H9 (cell line): ENCODE measurements around the gene KBTBD3. TPM values are rescaled to one million over a fixed set of nuclear protein-coding genes. Genes with fewer than 3 reads are reported as not detected.

Source experiments
- DNase-seq: peaks from one replicate; pipeline ENCODE4 v3.0.0-alpha.2; 2017
- H2AFZ ChIP-seq: one replicate; pipeline ENCODE4 v1.6.1; 2013; ENCODE audit warnings: mild to moderate bottlenecking, low read length, control low read depth, moderate library complexity
- H2AK5ac ChIP-seq: 2 replicates; pipeline ENCODE4 v1.6.1; 2013; ENCODE audit warnings: low read length, control low read depth, mixed read lengths; ENCODE audit not compliant: insufficient read length
- H2BK120ac ChIP-seq: one replicate; pipeline ENCODE4 v1.6.1; 2013; ENCODE audit warnings: low read depth, mild to moderate bottlenecking, low read length, control low read depth, inconsistent platforms; ENCODE audit not compliant: poor library complexity, severe bottlenecking
- H2BK12ac ChIP-seq: 2 replicates; pipeline ENCODE4 v1.6.1; 2013; ENCODE audit warnings: low read length, control low read depth, mixed read lengths, low read depth; ENCODE audit not compliant: insufficient read length
- H2BK15ac ChIP-seq: 2 replicates; pipeline ENCODE4 v1.6.1; 2013; ENCODE audit warnings: low read depth, low read length, control low read depth
- H2BK20ac ChIP-seq: one replicate; pipeline ENCODE4 v1.6.1; 2013; ENCODE audit warnings: low read depth, mild to moderate bottlenecking, low read length, control low read depth, inconsistent platforms; ENCODE audit not compliant: poor library complexity, severe bottlenecking
- H2BK5ac ChIP-seq: 2 replicates; pipeline ENCODE4 v1.6.1; 2013; ENCODE audit warnings: low read length, control low read depth, mixed read lengths; ENCODE audit not compliant: insufficient read length
- H3K14ac ChIP-seq: 2 replicates; pipeline ENCODE4 v1.6.1; 2013; ENCODE audit warnings: low read length, control low read depth; ENCODE audit not compliant: insufficient read depth
- H3K18ac ChIP-seq: 2 replicates; pipeline ENCODE4 v1.6.1; 2013; ENCODE audit warnings: low read depth, mild to moderate bottlenecking, mixed read lengths, low read length, control low read depth; ENCODE audit not compliant: insufficient read length
- H3K23ac ChIP-seq: 2 replicates; pipeline ENCODE4 v1.6.1; 2013; ENCODE audit warnings: low read length, control low read depth, mixed read lengths, low read depth; ENCODE audit not compliant: insufficient read length
- H3K23me2 ChIP-seq: 2 replicates; pipeline ENCODE4 v1.6.1; 2013; ENCODE audit warnings: low read depth, mild to moderate bottlenecking, mixed read lengths, low read length, control low read depth; ENCODE audit not compliant: insufficient read length, poor library complexity, severe bottlenecking
- H3K27ac ChIP-seq: 2 replicates; pipeline ENCODE4 v1.5.1; 2013; ENCODE audit warnings: low read length, control low read depth, mixed read lengths, low read depth; ENCODE audit not compliant: insufficient read length
- H3K27me3 ChIP-seq: 2 replicates; pipeline ENCODE4 v1.6.1; 2013; ENCODE audit warnings: low read length, control low read depth, inconsistent platforms; ENCODE audit not compliant: insufficient read depth
- H3K4ac ChIP-seq: 2 replicates; pipeline ENCODE4 v1.6.1; 2013; ENCODE audit warnings: low read depth, mild to moderate bottlenecking, control low read depth, inconsistent platforms, low read length, moderate library complexity
- H3K4me1 ChIP-seq: 2 replicates; pipeline ENCODE4 v1.6.1; 2013; ENCODE audit warnings: low read length, control low read depth, inconsistent platforms; ENCODE audit not compliant: insufficient read depth
- H3K4me2 ChIP-seq: 2 replicates; pipeline ENCODE4 v1.6.1; 2013; ENCODE audit warnings: low read length, control low read depth, mixed read lengths; ENCODE audit not compliant: insufficient read length, insufficient read depth
- H3K56ac ChIP-seq: 2 replicates; pipeline ENCODE4 v1.6.1; 2013; ENCODE audit warnings: low read depth, mild to moderate bottlenecking, mixed read lengths, low read length, control low read depth; ENCODE audit not compliant: insufficient read length
- H3K79me1 ChIP-seq: 2 replicates; pipeline ENCODE4 v1.6.1; 2013; ENCODE audit warnings: low read depth, mild to moderate bottlenecking, moderate library complexity, low read length, control low read depth, inconsistent platforms; ENCODE audit not compliant: insufficient read depth, poor library complexity, severe bottlenecking
- H3K79me2 ChIP-seq: 2 replicates; pipeline ENCODE4 v1.6.1; 2013; ENCODE audit warnings: low read length, control low read depth, inconsistent platforms; ENCODE audit not compliant: insufficient read depth
- H3K9ac ChIP-seq: 2 replicates; pipeline ENCODE4 v1.6.1; 2013; ENCODE audit warnings: low read length, control low read depth, mixed read lengths; ENCODE audit not compliant: insufficient read length; ENCODE audit errors: extremely low read depth
- H3K9me3 ChIP-seq: one replicate; pipeline ENCODE4 v1.6.1; 2013; ENCODE audit warnings: low read depth, low read length, inconsistent platforms; ENCODE audit not compliant: control insufficient read depth
- H3T11ph ChIP-seq: one replicate; pipeline ENCODE4 v1.6.1; 2013; ENCODE audit warnings: mild to moderate bottlenecking, low read length, control low read depth, inconsistent platforms
- H4K20me1 ChIP-seq: one replicate; pipeline ENCODE4 v1.6.1; 2013; ENCODE audit not compliant: control insufficient read depth, insufficient read length, insufficient read depth
- H4K5ac ChIP-seq: 2 replicates; pipeline ENCODE4 v1.6.1; 2013; ENCODE audit warnings: low read depth, mild to moderate bottlenecking, mixed read lengths, low read length, control low read depth; ENCODE audit not compliant: insufficient read length
- H4K8ac ChIP-seq: replicated peaks from 2 replicates; pipeline ENCODE4 v1.6.1; 2013; ENCODE audit warnings: low read length, control low read depth, mixed read lengths, low read depth; ENCODE audit not compliant: insufficient read length
- H4K91ac ChIP-seq: 2 replicates; pipeline ENCODE4 v1.6.1; 2013; ENCODE audit warnings: low read depth, mild to moderate bottlenecking, moderate library complexity, mixed read lengths, low read length, control low read depth; ENCODE audit not compliant: insufficient read length
- H3K27ac Mint-ChIP-seq, 3 experiments: 2 replicates in 2 of 3; 3 replicates in 1 of 3; pipeline ENCODE4 v1.8.0; 2020 to 2021; ENCODE audit warnings: mixed read lengths in 3 of 3, mild to moderate bottlenecking in 1 of 3, moderate library complexity in 1 of 3
- H3K27me3 Mint-ChIP-seq: 2 replicates; pipeline ENCODE4 v1.8.0; 2021; ENCODE audit warnings: low read depth, mild to moderate bottlenecking, moderate library complexity, mixed read lengths
- H3K36me3 Mint-ChIP-seq, 3 experiments: 2 replicates in 2 of 3; 3 replicates in 1 of 3; pipeline ENCODE4 v1.8.0; 2020 to 2021; ENCODE audit warnings: low read depth in 3 of 3, mixed read lengths in 3 of 3; ENCODE audit not compliant: insufficient read depth in 1 of 3
- H3K4me1 Mint-ChIP-seq, 2 experiments: 2 replicates each; pipeline ENCODE4 v1.8.0; 2020; ENCODE audit warnings: mixed read lengths in 2 of 2
- H3K4me3 Mint-ChIP-seq, 2 experiments: 2 replicates in 1 of 2; 3 replicates in 1 of 2; pipeline ENCODE4 v1.8.0; 2020 to 2021; ENCODE audit warnings: mild to moderate bottlenecking in 2 of 2, mixed read lengths in 2 of 2, moderate library complexity in 1 of 2
- H3K9me3 Mint-ChIP-seq, 2 experiments: 2 replicates in 1 of 2; 3 replicates in 1 of 2; pipeline ENCODE4 v1.8.0; 2020; ENCODE audit warnings: mild to moderate bottlenecking in 2 of 2, mixed read lengths in 2 of 2, moderate library complexity in 1 of 2
- WGBS: extraction: QIAGEN DNeasy Blood & Tissue Kit; methylation state at CpG from one replicate; pipeline ENCODE4 v1.1.7; 2013; ENCODE audit warnings: missing lambda C conversion rate, low lambda C conversion rate, mixed read lengths; ENCODE audit not compliant: insufficient read length; ENCODE audit errors: extremely low coverage; 5-methylcytosine and 5-hydroxymethylcytosine counted together
- total RNA-seq: library from RNA; stranded (reverse); gene quantifications from 2 replicates; pipeline ENCODE4 v1.2.1, GENCODE V29; 2021
- TF ChIP-seq, protein P1 (sequence below): fragments of 200-600 bp; sonication (generic); conservative IDR thresholded peaks from 3 replicates; pipeline ENCODE4 v1.8.0; 2021; ENCODE audit warnings: antibody characterized with exemption, mild to moderate bottlenecking

The KBTBD3 gene
- total RNA-seq, 1 experiment from 2014 or later: 2.4 TPM

DNA sequence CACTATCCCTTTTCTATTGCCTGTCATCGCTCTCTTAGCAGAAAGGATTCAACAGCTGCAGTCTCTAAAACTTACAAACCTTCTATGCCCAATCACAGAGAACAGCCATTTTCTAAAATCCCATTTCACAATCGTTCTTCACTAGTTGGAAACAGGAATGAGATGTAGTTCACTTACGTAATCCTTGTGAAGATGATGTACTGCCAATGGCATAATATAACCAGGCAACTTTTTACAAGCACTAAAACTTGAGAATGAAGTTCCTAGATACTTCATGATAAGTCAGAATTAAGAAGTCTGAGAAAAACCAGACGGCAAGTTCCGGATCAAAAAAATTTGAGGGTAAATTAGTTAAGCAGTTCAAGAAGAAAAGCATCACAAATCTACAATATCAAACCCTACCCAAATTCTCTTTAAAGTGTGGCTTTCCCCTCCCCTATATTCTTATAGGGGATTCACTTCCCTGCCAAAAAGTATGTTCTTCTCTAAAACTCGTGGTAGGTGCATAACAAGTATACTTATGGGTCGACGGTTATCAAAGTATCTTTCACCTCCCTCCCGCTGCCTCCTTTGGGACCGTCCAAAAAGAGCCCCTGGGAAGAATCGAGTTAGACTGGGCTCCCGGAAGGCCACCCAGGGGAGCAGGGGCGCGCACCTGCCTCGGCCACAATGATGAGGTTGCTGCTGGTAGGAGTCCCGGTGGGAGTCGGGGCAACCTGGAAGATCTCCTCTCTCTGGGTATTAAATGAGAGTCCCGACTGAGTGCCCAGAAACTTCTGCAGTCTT is 55.8 kb downstream of the KBTBD3 start:
- H2BK12ac ChIP-seq: no peak overlapping the region
- H3K4me3 Mint-ChIP-seq: peak overlapping the region; percentile 91 to 97
- no peaks in the 10 kb centered on the region for H4K20me1 ChIP-seq
- H3K9me3 ChIP-seq: no peaks in the 10 kb centered on the region
- H3T11ph ChIP-seq: no peak overlapping the region
- no peaks in the 10 kb centered on the region for H3K9me3 Mint-ChIP-seq
- H2AFZ ChIP-seq: no peak overlapping the region
- H3K27me3 Mint-ChIP-seq: no peaks in the 10 kb centered on the region
- peak overlapping the region; percentile 81 for H3K18ac ChIP-seq
- H3K36me3 Mint-ChIP-seq: peaks cover 2 to 5% (median 4%) of the 10 kb centered on the region in 3 experiments; a peak in 4 of 7 replicates
- H3K23ac ChIP-seq: no peak overlapping the region
- no peak overlapping the region for H4K91ac ChIP-seq
- H2BK5ac ChIP-seq: no peak overlapping the region
- no peak overlapping the region for H2BK20ac ChIP-seq
- peaks cover 3% of the 10 kb centered on the region for H3K23me2 ChIP-seq
- 0 out of 2 replicates have a peak overlapping the region, but pooled peaks have one; percentile 38 for H2BK15ac ChIP-seq
- H3K9ac ChIP-seq: peak overlapping the region; percentile 88
- H3K4ac ChIP-seq: no peak overlapping the region
- no peak overlapping the region for H4K5ac ChIP-seq
- no peaks in the 10 kb centered on the region for H3K4me1 ChIP-seq
- TF ChIP-seq, protein P1, sequence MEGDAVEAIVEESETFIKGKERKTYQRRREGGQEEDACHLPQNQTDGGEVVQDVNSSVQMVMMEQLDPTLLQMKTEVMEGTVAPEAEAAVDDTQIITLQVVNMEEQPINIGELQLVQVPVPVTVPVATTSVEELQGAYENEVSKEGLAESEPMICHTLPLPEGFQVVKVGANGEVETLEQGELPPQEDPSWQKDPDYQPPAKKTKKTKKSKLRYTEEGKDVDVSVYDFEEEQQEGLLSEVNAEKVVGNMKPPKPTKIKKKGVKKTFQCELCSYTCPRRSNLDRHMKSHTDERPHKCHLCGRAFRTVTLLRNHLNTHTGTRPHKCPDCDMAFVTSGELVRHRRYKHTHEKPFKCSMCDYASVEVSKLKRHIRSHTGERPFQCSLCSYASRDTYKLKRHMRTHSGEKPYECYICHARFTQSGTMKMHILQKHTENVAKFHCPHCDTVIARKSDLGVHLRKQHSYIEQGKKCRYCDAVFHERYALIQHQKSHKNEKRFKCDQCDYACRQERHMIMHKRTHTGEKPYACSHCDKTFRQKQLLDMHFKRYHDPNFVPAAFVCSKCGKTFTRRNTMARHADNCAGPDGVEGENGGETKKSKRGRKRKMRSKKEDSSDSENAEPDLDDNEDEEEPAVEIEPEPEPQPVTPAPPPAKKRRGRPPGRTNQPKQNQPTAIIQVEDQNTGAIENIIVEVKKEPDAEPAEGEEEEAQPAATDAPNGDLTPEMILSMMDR: no peak
- H4K8ac ChIP-seq: no peak overlapping the region
- peak overlapping the region; percentile 64 for H3K4me2 ChIP-seq
- peaks cover 3% of the 10 kb centered on the region for H3K79me1 ChIP-seq
- no peak overlapping the region for H3K27ac ChIP-seq
- H2BK120ac ChIP-seq: no peak overlapping the region
- H3K79me2 ChIP-seq: peaks cover 11% of the 10 kb centered on the region; the same call in 1 of the 2 replicates
- H3K14ac ChIP-seq: peak overlapping the region; percentile 94
- peak overlapping the region; percentile 44 to 87 (median 73); a peak in 5 of 7 replicates for H3K27ac Mint-ChIP-seq
- H3K4me1 Mint-ChIP-seq: peaks cover 32 to 34% of the 10 kb centered on the region in 2 experiments
- H3K56ac ChIP-seq: no peak overlapping the region
- DNase-seq: no peak
- no CpG with 5 or more reads among the region's 18 CpGs for WGBS
- H2AK5ac ChIP-seq: no peak overlapping the region
- no peaks in the 10 kb centered on the region for H3K27me3 ChIP-seq
